Activated CD4-positive, alpha-beta T cell treated with anti-CD3 and anti-CD28 coated beads for 1 hour (primary cell): Measurements from ENCODE around the gene ZDHHC12.
"Not testable (repeated sequence)": the region's sequence is repeated elsewhere in the genome, so short reads cannot be mapped to it uniquely, and the experiment has no call there.

Experiments used
- DNase-seq: peaks from one replicate; pipeline ENCODE4 v3.0.0-alpha.2; 2020

Gene ZDHHC12

DNA sequence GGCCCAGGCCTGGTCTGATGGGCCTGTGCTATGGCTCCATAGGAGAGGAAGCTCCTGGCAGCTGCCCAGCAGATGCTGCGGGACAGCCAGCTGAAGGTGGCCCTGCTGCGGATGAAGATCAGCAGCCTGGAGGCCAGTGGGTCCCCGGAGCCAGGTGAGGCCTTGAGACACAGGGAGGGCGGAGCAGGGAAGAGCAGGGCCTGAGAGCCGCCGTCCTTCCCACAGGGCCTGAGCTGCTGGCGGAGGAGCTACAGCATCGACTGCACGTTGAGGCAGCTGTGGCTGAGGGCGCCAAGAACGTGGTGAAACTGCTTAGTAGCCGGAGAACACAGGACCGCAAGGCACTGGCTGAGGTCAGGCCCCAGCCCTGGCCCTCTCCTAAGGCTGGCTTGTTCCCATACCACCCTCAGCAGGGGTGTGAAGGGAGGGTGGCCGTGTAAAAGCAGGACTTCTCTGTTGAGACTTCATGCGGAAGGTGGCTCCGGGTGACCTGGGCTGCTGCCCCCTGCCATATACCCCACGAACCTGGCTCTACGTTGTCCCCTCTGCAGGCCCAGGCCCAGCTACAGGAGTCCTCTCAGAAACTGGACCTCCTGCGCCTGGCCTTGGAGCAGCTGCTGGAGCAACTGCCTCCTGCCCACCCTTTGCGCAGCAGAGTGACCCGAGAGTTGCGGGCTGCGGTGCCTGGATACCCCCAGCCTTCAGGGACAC is 17.1 kb downstream of the ZDHHC12 start:
- DNase-seq: no peak

DNA sequence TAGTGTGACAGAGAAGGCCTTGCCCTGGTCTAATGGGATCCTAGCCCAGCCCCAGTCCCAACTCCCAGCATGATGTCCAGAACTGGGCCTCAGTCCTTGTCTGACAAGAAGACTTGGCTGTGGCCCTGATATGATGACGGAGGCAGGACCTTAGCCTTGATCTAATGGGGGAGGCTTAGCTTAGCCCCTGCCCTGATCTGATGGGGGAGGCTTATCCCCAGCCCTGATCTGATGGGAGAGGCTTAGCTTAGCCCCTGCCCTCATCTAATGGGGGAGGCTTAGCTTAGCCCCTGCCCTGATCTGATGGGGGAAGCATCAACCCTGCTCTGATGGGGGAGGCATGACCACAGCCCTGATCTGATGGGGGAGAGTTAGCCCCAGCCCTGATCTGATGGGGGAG is 17.9 kb downstream of the ZDHHC12 start:
- no peak for DNase-seq

DNA sequence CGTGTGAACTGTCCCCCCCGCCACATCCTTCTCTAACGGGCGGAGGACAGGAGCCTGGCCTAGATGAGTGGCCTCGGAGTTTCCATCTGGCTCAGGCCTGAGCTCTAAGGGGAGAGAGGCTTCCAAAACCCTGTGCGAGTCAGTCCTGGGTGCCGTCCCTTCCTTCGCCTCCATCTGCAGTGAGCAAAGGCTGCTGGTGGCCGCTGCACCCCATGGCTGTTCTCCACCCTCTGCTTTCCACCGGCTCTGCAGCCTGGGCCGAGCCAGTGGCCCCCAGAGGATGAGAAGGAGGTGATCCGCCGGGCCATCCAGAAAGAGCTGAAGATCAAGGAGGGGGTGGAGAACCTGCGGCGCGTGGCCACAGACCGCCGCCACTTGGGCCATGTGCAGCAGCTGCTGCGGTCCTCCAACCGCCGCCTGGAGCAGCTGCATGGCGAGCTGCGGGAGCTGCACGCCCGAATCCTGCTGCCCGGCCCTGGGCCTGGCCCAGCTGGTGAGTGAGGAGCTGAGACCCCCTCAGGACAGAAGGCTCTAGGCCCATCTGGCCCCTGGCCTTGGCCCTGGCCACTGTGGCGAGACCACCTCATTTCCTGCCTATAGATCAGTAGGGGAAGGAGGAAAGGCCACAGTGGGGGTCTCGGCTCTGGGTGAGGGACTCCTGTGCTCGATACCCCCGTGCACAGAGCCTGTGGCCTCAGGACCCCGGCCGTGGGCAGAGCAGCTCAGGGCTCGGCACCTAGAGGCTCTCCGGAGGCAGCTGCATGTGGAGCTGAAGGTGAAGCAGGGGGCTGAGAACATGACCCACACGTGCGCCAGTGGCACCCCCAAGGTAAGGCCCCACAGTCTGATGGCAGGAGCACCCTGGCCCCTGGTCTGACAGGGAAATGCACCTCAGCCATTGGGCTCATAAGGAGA is 18.6 kb downstream of the ZDHHC12 start:
- no peak for DNase-seq

DNA sequence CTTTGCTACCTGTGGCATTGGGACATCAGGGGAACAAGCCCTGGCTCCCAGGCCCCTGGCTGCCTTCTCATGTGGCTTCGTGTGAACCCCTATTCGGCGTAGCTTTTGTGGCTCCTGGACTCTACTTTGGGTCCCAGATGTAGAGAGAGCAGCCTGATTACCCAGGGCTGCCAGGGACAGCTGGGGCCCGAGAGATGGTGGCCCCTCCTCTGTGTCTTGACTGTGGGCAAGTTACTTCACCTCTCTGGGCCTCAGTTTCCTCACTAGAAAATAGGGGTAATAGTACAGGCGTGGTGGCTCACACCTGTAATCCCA is 19.6 kb downstream of the ZDHHC12 start:
- no peak for DNase-seq

DNA sequence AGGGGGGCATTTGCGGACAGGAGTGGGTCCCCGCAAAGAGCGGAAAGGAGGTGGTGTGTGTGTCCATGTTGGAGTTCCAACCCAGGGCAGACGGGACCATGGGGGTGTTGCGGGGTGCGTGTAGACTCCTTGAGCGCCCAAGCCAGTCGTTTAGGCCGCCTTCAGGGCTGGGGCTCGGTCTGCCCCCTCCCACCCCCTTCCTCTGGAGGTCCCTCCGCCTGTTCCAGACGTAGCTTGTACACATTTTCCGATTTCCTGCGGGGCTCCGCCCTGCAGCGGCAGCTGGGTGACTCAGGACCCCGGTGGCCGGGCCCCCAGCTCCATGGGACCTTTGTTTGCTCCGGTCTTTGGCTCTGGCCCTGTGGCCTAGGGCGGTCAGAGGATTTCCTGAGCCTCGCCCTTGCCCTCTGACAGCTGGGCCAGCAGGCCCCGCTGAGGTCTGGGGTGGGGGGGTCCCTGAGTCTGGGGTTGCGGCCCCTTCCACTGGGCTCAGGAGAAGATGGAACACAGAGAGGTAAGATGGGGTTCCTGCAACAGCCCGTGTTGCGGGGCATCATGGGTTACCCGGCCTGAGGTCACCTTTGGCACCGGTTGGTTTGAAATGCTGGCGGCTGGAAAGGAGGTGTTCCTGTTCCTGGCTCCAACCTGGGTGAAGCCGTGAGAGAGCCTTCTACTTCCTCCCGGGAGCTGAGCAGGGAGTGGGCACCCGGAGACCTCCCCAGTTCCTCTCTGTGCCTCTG is 20.1 kb downstream of the ZDHHC12 start:
- no peak for DNase-seq

DNA sequence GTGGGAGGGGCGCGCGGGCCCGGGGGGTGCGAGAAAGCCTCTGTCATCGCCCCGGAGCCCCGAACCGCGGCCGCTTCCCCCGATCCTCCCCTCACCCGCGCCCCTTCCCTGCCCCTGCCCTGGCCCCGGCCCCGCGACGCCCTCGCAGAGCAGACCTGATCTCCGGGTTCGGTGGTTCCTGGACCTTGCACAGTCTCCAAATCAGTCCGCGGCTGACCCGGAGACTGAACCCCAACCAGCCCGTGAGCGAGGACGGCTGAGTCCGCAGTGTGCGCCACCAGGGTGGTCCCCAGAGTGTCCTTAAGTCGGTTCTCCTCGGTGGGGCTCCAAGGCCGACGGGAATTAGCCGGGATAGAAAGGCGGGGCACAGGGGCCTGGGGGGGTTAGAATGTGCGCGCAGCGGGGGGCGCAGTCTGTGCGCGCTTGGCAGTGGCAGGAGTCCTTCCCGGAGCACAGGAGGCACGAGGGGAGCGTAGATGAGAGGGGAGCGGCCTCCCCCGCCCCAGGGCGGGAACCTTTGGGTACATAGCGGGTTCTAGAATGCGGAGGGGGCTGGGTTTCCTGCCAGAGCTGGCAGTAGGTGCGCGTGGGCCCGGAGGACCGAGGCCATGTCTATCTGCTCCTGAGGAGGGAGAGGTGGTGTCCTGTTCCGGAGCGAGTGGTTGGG is 20.8 kb downstream of the ZDHHC12 start:
- DNase-seq: no peak

DNA sequence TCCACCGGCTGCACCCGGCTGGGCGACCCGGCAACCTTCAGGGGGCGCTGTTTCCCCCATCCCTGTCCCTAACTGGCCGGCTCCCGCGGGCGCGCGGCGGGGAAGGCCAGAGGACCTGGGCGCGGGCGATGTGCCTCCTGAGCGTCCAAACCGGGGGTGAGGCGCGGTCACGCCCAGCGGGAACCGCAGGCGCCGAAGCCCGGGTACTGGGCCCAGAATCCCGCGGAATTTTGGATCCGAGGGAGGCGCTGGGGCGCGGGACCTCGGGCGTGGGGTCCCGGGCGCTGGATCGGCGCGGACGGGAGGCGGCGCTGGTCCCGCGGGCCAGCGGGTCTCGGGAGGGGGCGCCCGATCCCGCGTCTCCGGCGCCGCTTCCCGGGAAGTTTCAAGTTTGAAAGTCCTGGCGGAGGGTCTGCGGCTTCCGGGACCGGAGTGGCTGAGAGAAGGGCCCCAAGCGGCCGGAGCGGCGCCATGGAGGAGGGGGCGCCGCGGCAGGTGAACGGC is 21.4 kb downstream of the ZDHHC12 start, which contains the start of gene PKN3:
Gene PKN3, plus strand, starts transcription at position 59 of the 504 bp plus-strand sequence. Its CDS starts 413 bp downstream, at position 472.
- peak; percentile 68 for DNase-seq

DNA sequence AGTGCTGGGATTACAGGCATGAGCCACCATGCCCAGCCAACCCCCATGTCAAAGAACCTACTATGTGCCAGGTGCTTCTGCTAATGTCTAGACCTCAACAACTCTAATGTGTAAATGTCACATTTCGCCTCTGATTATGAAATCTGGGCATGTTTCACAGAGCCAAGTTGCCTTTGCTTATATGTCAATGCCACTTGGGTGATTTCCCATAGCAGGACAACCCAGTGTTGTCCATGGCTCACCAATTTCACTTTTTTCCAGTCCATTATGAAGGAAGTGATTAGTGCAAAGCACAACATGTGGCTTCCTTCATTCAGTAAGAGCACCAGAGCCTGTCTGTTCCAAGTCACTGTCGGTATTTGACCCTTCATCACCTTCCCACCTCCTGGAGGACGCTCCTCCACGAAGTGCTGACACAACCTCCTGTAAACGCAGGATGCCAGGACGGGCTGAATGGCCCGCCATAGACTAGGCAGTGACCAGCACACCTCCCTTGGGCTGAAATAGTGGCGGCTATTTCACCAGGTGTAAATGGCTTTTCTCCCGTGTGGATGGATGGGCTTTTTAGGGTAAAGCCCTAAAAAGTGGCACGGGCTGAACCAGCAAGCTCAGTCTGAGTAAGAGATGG is 22.6 kb downstream of the ZDHHC12 start:
- no peak for DNase-seq

DNA sequence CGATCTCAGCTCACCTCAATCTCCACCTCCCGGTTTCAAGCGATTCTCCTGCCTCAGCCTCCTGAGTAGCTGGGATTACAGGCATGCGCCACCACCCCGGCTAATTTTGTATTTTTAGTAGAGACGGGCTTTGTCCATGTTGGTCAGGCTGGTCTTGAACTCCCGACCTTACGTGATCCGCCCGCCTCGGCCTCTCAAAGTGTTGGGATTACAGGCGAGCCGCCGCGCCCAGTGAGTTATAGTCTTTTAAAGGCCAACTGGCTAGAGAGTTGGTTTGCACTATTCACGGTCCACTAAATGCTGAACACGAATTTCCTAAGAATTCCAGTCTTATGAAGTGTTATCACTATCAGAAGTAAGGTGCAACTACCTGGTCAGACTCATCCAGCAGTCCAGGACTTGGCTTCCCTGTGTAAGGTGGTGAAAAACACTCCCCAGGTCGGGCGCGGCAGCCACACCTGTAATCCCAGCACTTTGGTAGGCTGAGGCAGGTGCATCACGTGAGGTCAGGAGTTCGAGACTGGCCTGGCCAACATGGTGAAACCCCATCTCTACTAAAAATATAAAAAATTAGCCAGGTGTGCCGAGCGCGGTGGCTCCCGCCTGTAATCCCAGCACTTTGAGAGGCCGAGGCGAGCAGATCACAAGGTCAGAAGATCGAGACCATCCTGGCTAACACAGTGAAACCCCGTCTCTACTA is 24.7 kb downstream of the ZDHHC12 start:
- not testable (repeated sequence) for DNase-seq

DNA sequence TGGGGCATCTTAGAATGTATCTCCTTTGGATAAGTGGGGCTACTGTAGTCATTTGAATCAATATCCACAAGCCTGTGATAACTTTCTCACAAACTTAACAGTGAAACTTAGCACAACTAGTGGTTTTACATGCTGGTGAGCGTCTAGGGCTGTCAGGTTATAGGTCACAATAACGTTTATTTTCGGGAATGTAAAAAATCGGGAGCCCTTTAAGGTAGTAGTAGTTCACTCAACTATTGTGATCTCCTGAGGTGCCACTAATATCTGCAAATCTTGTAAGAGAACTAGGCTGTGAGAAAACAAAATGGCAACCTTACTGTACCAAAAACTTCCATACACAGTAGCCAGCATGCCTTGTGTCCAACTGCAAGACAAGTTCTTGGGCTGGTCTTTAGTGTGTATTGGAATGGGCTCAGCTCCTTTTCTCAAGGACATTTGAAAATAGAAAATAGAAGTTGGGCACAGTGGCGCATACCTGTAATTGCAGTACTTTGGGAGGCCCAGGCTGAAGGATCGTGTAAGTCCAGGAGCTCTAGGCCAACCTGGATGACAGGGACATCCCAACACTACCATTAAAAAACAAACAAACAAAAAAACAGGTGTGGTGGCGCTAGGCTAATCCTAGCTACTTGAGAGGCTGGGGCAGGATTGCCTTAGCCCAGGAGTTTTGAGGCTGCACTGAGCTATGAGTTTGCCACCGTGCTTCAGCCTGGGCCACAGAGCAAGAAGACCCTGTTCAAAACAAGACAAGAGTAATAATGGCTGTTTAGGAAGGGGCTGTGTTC is 26.8 kb downstream of the ZDHHC12 start:
- DNase-seq: no peak

DNA sequence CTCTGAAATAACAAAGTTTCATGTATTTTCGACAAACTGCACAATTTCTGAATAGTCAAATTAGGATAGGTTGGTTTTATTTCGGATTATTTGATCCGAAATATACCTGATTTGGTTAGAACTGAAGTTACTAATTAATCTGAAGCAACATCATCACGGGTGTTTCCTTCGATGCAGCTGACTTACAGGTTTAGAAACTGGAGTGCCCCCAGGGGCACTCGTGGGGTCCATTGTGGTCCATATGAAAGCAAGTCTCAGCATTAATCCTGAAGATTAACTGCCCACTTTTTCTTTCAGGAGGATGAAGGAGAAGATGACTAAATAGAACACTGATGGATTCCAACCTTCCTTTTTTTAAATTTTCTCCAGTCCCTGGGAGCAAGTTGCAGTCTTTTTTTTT is 29.6 kb downstream of the ZDHHC12 start:
- DNase-seq: no peak

DNA sequence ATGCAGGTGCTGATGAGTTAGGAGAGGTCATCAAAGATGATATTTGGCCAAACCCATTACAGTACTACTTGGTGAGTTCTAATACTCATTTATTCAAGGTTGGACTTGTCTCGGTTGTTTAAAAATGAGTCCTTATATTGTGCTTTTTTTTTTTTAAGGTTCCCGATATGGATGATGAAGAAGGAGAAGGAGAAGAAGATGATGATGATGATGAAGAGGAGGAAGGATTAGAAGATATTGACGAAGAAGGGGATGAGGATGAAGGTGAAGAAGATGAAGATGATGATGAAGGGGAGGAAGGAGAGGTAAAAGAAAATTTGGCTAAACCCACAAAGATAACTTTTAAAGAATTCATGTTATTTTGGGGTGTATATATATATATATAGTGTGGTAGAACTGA is 30.2 kb downstream of the ZDHHC12 start:
- not testable (repeated sequence) for DNase-seq

DNA sequence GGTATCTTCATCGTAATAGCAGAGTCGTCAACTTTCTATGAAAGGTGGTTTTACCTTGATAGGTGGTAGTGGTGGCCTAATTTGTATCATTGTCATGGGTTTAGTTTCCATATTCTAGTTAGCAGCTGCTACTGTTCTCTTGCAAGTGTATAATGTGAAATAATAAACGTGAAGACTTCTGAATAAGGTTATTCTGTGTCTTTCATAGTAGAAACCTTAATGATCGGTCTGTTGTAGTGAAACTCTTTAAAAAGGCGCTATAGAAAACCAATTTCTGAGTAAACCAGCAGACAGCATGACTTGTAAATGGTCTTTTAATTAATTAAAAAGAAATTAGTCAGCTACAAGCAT is 33.3 kb downstream of the ZDHHC12 start:
- DNase-seq: no peak

DNA sequence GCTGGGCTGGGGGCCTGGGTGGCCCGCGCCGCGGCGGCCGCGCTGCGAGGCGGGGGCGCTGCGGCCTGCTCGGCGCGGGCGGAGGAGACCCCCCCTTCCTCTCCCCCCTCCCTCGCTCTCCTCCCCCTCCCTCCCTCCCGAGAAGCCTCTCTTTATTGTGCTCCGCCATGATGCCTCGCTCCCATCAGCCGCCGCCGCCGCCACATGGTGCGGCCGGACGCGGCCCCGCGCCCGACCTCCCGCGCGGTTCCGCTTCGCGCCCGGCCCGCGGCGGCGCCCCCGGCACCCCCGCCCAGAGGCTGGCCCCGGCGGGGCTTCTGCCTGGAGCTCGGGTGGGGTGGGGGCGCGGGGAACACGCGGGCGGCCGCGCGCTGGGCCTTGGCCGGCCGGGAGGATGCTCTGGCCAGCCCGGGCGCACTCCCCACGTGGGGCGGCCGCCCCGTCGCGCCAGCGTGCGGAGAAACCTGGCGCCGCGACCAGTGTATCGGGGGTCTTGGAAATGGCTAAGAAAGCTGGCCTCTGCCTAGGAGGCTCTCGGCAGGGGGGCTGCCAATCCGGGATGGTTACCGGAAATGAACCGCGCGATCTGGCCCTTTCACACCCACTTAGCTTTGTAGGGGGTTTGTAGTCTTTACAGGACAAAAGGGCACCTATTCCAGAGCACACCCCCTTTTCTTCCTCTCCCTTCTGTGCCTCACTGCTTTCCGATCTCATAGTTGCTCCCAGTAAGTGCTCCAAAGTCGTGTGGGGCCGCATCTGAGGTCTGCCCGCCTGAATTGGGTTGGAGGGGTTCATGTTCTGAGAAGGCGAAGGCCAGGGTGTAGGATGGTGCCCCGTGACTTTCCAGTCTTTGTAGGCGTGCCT is 33.9 kb downstream of the ZDHHC12 start:
- DNase-seq: no peak

DNA sequence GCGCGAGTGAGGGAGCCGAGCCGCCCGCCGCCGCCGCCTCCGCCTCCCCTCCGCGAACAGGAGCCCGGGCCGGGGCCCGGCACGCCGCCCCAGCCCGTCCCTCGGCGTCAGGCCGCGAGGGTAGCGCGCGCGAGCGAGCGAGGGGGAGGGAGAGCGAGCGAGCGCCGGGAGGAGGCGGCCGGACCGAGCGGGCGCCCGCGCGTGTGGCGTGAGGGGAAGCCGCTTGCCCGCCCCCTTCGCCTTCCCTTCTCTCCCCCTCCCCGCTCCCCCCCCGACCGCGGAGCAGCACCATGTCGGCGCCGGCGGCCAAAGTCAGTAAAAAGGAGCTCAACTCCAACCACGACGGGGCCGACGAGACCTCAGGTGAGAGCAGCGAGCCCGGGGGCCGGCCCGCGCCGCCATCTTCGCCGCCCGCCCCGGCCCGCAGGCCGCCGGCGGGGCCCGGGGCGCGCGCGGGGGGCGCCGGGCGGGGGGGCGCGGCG is 34.6 kb downstream of the ZDHHC12 start:
- DNase-seq: no peak

DNA sequence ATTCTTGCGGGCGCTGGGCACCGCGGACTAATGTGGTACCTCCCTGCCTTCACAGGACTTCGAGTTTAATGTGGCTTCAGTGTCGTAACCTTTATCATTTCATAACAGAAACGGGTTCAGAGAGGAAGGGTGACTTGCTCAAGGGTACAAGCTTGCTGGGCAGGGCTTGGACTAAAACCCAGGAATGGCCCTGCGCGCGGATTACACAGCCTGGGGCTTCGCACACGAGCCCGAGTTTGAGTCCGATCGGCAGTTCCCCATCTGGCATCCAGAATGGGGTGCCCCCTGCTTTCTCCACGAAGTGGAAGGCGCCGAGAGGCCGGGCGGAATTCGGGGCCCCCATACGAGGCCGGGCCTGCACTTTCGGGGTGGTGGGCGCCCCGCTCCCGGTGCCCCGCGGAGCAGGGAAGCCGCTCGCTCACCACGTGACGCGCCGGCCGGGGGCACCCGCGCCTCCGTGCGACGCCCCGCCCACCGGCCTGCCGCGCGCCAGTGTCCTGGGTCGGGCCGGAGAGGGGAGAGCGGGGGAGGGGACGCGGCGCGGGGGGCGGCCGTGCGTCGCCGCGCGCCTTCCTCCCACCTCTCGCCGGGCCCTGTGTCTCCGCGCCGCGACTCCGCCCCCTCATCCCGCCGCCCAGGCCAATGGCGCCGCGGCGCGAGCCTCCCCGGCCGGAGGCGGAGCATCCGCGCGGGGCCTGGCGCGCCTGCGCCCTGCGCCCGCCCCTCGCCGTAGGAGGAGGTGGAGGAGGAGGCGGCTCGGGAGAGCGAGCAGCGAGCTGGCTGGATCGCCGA is 35.2 kb downstream of the ZDHHC12 start, which contains the start of gene SET:
Gene SET, plus strand, starts transcription at position 722 of the 792 bp plus-strand sequence. CDS start 361 bp downstream, outside the sequence.
- peak; percentile 87 for DNase-seq

DNA sequence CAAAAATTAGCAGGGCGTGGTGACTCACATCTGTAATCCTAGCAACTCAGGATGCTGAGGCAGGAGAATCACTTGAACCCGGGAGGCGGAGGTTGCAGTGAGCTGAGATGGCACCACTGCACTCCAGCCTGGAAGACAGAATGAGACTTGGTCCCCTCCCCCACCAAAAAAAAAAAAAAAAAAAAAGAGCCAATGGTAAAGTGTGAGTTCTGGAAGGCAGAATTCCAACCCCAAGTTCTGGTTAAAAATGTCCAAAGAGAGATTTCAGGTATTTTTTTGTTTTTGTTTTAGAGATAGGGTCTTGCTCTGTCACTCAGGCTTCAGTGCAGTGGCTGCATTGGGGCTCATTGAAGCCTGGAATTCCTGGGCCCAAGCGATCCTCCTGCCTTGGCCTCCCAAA is 36.5 kb downstream of the ZDHHC12 start:
- DNase-seq: no peak

DNA sequence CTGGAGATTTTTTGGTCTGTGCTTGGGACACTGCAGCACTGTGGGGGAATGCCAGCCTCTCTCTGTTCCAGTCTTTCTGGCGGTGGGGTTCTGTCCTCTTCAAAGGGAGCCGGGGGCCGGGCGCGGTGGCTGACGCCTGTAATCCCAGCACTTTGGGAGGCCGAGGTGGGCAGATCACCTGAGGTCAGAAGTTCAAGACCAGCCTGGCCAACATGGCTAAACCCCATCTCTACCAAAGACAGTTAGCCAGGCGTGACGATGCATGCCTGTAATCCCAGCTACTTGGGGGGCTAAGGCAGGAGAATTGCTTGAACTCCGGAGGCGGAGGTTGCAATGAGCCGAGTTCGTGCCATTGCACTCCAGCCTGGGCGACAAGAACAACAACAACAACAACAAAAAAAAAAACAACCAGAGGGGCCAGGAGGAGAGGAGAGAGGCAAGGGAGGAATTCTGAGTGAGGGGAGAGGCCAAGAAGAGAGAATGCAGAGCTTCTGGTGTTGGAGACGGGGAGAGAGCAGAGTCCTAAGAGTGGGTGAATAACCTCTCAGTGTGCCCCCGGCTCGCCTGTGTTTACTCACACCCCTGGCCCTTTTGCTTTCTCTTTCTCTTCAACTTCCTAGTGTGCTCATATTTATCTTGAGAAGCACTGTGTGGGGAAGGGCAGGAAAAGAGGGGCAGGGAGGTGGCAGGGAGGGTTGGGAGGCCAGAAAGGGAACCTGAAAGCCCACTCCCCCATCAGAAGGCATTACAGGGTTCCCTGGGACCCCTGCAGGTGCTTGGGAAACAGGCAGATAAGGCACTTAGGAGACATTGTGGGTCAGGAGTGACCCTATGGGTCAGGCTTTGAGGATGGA is 38.1 kb downstream of the ZDHHC12 start:
- no peak for DNase-seq
